GM10266 (cell line): ENCODE results near the gene CCNB1.
"Not testable (repeated sequence)": the region's sequence is repeated elsewhere in the genome, so short reads cannot be mapped to it uniquely, and the experiment has no call there.

Experiments used
- DNase-seq: peaks from one replicate; pipeline ENCODE4 v3.0.0; 2012; ENCODE audit errors: extremely low spot score
- CTCF ChIP-seq: IDR thresholded peaks from 2 replicates; pipeline ENCODE4 v1.5.1; 2012; ENCODE audit warnings: mild to moderate bottlenecking, low read depth; ENCODE audit not compliant: control insufficient read depth, insufficient read depth; ENCODE audit errors: missing control alignments

The CCNB1 gene

GRCh38 chr5:69212022-69212421, 45.1 kb downstream of the CCNB1 start:
- peak; percentile 31 for DNase-seq
- peak; percentile 8 for TF ChIP-seq CTCF

- TF ChIP-seq CTCF: no peak
- DNase-seq: no peak
Observed at GRCh38 chr5:69213513-69214215, 46.7 kb downstream of the CCNB1 start.

GRCh38 chr5:69217151-69217511, 50.2 kb downstream of the CCNB1 start:
- TF ChIP-seq CTCF: no peak
- DNase-seq: no peak

- peak; percentile 96 for DNase-seq
- no peak for TF ChIP-seq CTCF
Observed at GRCh38 chr5:69217548-69218526, 50.9 kb downstream of the CCNB1 start.

GRCh38 chr5:69219939-69220338, 53.0 kb downstream of the CCNB1 start:
- no peak for TF ChIP-seq CTCF
- no peak for DNase-seq

GRCh38 chr5:69220371-69220770, 53.4 kb downstream of the CCNB1 start:
- DNase-seq: not testable (repeated sequence)

GRCh38 chr5:69220833-69221232, 53.9 kb downstream of the CCNB1 start:
- DNase-seq: not testable (repeated sequence)

GRCh38 chr5:69224520-69224919, 57.6 kb downstream of the CCNB1 start:
- TF ChIP-seq CTCF: no peak
- DNase-seq: no peak
